Mesothelial cell of epicardium (in vitro differentiated cells): Measurements from ENCODE around the gene RAB40B. TPM values are rescaled to one million over a fixed set of nuclear protein-coding genes. Genes with fewer than 3 reads are reported as not detected.

Experiments used
- DNase-seq, 2 experiments: peaks; one replicate each; pipeline ENCODE4 v3.0.0; 2021; ENCODE audit warnings: low spot score in 2 of 2; ENCODE audit not compliant: unreplicated experiment in 2 of 2
- H3K27ac Mint-ChIP-seq: 2 replicates; pipeline ENCODE4 v1.8.0; 2021; ENCODE audit warnings: mixed read lengths
- H3K27me3 Mint-ChIP-seq: 2 replicates; pipeline ENCODE4 v1.8.0; 2021; ENCODE audit warnings: low read depth, mixed read lengths
- H3K36me3 Mint-ChIP-seq: 2 replicates; pipeline ENCODE4 v1.8.0; 2021; ENCODE audit warnings: mixed read lengths
- H3K4me1 Mint-ChIP-seq: 2 replicates; pipeline ENCODE4 v1.8.0; 2021; ENCODE audit warnings: mixed read lengths
- H3K4me3 Mint-ChIP-seq: 2 replicates; pipeline ENCODE4 v1.8.0; 2021; ENCODE audit warnings: mild to moderate bottlenecking, moderate library complexity, mixed read lengths
- H3K9me3 Mint-ChIP-seq: 2 replicates; pipeline ENCODE4 v1.8.0; 2021; ENCODE audit warnings: mixed read lengths
- CTCF ChIP-seq: fragments of 200-600 bp; sonication (generic); IDR thresholded peaks from one replicate; pipeline ENCODE4 v1.5.0; 2021; ENCODE audit warnings: antibody characterized with exemption; ENCODE audit not compliant: unreplicated experiment
- total RNA-seq: library from RNA; stranded (reverse); gene quantifications from 3 replicates; pipeline ENCODE4 v1.2.1, GENCODE V29; 2021

Gene RAB40B
- total RNA-seq, 1 donor from 2014 or later = 26.5 TPM

- Mint-ChIP-seq H3K27ac (peak overlapping the region; percentile 75), H3K36me3 (peaks cover 44% of the 10 kb centered on the region), H3K27me3 (no peaks in the 10 kb centered on the region), H3K4me3 (no peak overlapping the region), H3K9me3 (no peaks in the 10 kb centered on the region), H3K4me1 (peaks cover 5% of the 10 kb centered on the region)
- no peak for DNase-seq
- no peak for TF ChIP-seq CTCF
Observed at GRCh38 chr17:82629748-82630147, 68.8 kb downstream of the RAB40B start.

GRCh38 chr17:82627405-82627804 is 71.1 kb downstream of the RAB40B start:
- TF ChIP-seq CTCF = no peak
- Mint-ChIP-seq H3K9me3 (no peaks in the 10 kb centered on the region), H3K27me3 (no peaks in the 10 kb centered on the region), H3K27ac (no peak overlapping the region), H3K4me3 (no peak overlapping the region), H3K36me3 (peaks cover 43% of the 10 kb centered on the region), H3K4me1 (no peaks in the 10 kb centered on the region)
- DNase-seq = no peak

- Mint-ChIP-seq H3K27me3 (no peaks in the 10 kb centered on the region), H3K9me3 (no peaks in the 10 kb centered on the region), H3K27ac (peak overlapping the region; percentile 8), H3K4me3 (no peak overlapping the region), H3K36me3 (peaks cover 44% of the 10 kb centered on the region), H3K4me1 (no peaks in the 10 kb centered on the region)
- no peak for DNase-seq
- TF ChIP-seq CTCF = no peak
Observed at GRCh38 chr17:82623707-82624106, 74.8 kb downstream of the RAB40B start.

GRCh38 chr17:82619641-82620040 is 78.9 kb downstream of the RAB40B start:
- TF ChIP-seq CTCF = no peak
- Mint-ChIP-seq H3K4me1 (peaks cover 6% of the 10 kb centered on the region), H3K4me3 (no peak overlapping the region), H3K27me3 (no peaks in the 10 kb centered on the region), H3K36me3 (peaks cover 42% of the 10 kb centered on the region), H3K9me3 (no peaks in the 10 kb centered on the region), H3K27ac (no peak overlapping the region)
- DNase-seq = no peak

- no peak overlapping the region for H3K27ac Mint-ChIP-seq
- H3K27me3 Mint-ChIP-seq = no peaks in the 10 kb centered on the region
- no peak for TF ChIP-seq CTCF
- H3K36me3 Mint-ChIP-seq = peaks cover 44% of the 10 kb centered on the region
- peaks cover 9% of the 10 kb centered on the region for H3K4me1 Mint-ChIP-seq
- H3K9me3 Mint-ChIP-seq = no peaks in the 10 kb centered on the region
- H3K4me3 Mint-ChIP-seq = no peak overlapping the region
- DNase-seq = no peak
Observed at GRCh38 chr17:82619211-82619610, 79.3 kb downstream of the RAB40B start.
